Measurements from ENCODE around the gene SLC25A14.

The SLC25A14 gene

GRCh38 chrX:130385520-130385919, 45.8 kb downstream of the SLC25A14 start, which contains the start of gene GPR119:
TSS of gene GPR119 (minus strand) at chrX:130385674. CDS start at chrX:130385447, 227 bp downstream.
- no peak for DNase-seq

GRCh38 chrX:130386408-130386808, 46.7 kb downstream of the SLC25A14 start:
- no peak for DNase-seq

GRCh38 chrX:130393451-130394074, 53.8 kb downstream of the SLC25A14 start:
- peak; percentile 49 for DNase-seq

DNA sequence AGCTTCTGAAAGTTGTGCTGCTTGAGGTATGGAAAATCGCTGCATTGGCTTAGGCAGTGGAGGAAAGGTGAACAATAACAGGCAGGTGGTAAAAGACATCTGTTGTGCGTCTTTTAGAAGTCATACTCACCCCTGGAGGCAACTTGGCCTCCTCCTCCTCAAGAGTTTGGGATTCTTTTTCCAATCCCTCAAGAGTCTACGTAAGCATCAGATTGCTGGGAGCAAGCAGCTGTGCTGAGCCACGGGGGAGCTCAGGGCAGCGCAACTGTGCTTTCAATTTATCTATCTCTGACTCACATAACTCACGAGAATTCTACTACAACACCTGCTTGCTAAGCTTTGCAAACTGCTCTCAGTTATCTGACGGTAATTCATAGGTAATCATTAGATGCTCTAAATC, 55.6 kb downstream of the SLC25A14 start:
- no peak for DNase-seq

DNA sequence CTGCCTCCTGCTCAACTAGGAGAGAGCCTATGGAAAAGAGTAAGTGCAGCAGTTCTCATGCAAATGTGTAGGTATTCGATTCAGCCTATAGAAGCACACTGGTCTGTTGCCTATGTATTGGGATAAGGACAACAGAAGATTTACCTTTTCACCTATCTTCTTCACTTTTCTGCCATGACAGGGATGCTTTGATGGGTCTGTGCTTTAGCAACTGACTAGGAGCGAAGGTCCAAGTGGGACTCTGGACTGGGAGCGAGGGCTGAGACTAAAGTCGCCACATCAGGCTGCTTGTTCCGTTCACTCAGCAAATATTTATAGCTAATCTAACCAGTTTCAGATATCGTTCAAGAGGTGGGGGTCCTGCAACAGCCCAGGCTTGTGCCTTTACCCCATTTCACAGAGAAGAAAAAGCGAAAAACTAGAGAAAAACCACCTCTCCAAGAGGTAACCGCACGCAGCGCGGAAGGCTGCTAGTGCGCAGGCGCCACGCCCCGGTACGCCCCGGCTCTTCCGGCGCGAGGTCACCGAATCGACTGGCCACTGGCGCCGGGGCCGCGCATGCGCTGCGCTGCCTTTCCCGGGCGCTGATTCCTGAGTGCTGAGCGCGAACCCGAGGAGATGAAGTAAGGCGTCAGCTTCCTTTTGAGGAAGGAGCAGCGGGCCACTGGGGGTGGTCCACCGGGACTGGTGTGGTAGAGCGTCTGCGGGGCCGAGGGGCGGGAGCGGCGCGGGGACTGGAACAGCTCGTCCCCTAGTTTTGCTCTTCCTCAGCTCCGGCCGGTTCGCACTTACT, 61.9 kb downstream of the SLC25A14 start, which contains the start of gene RBMX2:
TSS of gene RBMX2 (plus strand) at position 573 of the 793 bp plus-strand sequence. CDS start at position 619, 46 bp downstream.
- DNase-seq: peak; percentile 74

DNA sequence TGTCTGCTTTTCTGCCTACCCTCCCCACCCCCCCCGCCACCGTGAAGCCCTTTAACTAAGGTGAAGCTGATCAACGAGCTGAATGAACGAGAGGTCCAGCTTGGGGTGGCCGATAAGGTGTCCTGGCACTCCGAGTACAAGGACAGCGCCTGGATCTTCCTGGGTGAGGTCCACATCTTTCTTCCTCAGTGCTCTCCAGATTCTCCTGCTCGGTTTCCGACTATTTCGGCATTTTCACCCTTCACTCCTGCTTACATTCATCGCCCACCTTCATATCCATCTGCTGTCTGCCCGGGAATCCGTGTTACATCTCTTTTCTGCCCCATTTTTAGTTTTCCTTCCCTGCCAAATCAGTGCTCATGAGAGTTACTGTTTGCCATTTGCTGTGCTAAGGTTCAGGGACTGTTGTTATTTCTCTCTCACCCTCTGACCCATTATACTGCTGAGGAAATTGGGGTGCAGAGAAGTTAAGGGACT, 62.5 kb downstream of the SLC25A14 start:
- no peak for DNase-seq

GRCh38 chrX:130413415-130413814, 73.7 kb downstream of the SLC25A14 start:
- no peak for DNase-seq

- no peak for DNase-seq
These were observed 75.1 kb downstream of the SLC25A14 start for GRCh38 chrX:130414800-130415199.

- no peak for DNase-seq
These were observed 75.5 kb downstream of the SLC25A14 start for GRCh38 chrX:130415201-130415600.

DNA sequence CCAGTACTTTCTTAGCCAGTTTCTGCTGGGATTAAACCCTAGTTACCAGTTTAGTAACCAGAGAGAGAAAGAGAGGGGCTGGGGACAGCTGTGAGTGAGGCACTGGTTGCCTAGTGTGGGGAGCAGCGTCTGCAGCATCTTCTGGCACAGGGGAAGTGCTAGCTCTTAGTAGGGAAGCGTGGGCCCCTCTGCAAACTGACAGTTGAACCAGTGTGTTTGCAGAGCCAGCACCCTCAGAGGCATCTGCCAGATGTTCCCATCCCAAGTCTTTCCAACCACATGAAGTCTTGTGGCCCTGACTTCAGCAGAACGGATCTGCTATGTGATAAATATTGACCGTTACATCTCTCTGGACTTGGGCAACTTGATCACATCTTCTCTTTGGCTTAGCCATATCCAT, 77.1 kb downstream of the SLC25A14 start:
- no peak for DNase-seq

DNA sequence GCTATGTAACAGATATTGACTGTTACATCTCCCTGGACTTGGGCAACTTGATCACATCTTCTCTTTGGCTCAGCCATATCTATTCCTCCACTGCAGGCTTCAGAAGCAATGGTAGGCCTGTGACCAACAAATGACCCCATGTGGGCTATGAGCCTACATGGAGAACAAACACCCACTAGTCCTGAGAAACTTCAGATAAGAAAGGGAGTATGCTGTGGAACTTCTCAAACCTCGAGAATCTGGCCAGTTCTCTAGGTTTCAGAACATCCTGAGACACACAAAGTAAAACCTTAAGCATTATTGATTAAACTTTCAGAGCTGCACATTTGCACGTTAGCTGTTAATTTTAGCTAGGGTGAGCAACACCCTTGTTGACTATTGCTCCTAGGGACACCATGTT, 78.3 kb downstream of the SLC25A14 start:
- no peak for DNase-seq

DNA sequence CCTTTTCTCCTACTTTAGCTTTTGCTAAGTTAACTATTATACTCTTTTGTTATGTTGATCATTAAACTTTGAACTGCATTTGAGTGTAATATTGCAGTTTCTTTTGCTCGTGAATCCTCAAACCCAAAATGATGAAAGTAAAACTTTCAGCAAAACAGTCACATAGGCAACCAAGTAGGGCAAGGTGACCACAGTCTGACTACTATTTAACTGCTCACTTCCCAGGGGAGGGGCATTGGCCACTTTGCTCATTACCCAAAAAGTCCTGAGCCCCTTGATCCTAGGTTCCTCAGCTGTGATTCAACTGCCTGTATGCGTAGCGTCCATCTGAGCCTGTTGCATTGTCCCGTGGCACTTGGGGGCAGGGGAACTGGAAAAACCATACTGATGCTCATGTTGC, 79.0 kb downstream of the SLC25A14 start:
- DNase-seq: no peak

- no peak for DNase-seq
These were observed 79.5 kb downstream of the SLC25A14 start for GRCh38 chrX:130419263-130419662.

Measured in NCI-H345 (cell line).